ENCODE data around the gene FOXD1. TPM values are rescaled to one million over a fixed set of nuclear protein-coding genes. Genes with fewer than 3 reads are reported as not detected.

Gene FOXD1
- total and polyA plus RNA-seq, 2 of the 4 experiments (the other 2 are of a cell fraction): 3.2 to 23.1 TPM

DNA sequence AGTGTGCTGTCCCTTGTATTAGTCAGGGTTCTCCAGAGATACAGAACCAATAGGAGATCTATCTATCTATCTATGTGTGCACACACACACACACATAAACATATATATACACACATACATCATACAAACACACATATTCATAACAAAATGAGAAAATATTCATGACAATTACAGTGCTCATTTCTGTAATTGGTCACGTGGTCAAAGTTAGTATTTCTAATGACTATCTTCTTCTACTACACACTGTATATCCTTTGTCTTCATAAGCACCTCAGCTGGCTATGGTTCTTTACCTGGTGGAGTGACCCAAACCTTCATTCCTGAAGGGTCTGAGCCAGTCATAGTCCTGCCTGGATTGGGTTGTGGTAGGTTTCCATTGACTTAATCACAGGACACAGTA, 31.9 kb upstream of the FOXD1 start:
- H4K91ac ChIP-seq (ENCODE audit: insufficient read depth, low read depth, low read length): no peak overlapping the region
- H2AK5ac ChIP-seq (ENCODE audit: low read depth, low read length): no peak overlapping the region
- H3K4me1 ChIP-seq (ENCODE audit: control insufficient read depth, insufficient read depth, low read length): peaks cover 2% of the 10 kb centered on the region; the same call in 1 of the 2 replicates
- no TSS peak for BruUV-seq (replicated peaks)
- no peak overlapping the region for H4K5ac ChIP-seq (ENCODE audit: low read depth, low read length)
- H3K23ac ChIP-seq (ENCODE audit: low read depth, low read length): no peak overlapping the region
- DNase-seq: no peak
- H3K9ac ChIP-seq (ENCODE audit: low read depth, low read length): no peak overlapping the region
- no peak for TF ChIP-seq RFX5 (IDR thresholded peaks at IDR 0.05; ENCODE audit: low read depth, low read length)
- TF ChIP-seq, protein P1, sequence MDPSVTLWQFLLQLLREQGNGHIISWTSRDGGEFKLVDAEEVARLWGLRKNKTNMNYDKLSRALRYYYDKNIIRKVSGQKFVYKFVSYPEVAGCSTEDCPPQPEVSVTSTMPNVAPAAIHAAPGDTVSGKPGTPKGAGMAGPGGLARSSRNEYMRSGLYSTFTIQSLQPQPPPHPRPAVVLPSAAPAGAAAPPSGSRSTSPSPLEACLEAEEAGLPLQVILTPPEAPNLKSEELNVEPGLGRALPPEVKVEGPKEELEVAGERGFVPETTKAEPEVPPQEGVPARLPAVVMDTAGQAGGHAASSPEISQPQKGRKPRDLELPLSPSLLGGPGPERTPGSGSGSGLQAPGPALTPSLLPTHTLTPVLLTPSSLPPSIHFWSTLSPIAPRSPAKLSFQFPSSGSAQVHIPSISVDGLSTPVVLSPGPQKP (IDR thresholded peaks at IDR 0.05; ENCODE audit: borderline replicate concordance, low read depth, low read length): no peak
- TF ChIP-seq POLR2A (IDR thresholded peaks at IDR 0.05; ENCODE audit: low read depth, low read length): no peak
- no peak for TF ChIP-seq RAD21 (IDR thresholded peaks at IDR 0.05; ENCODE audit: low read length)
- no peak for TF ChIP-seq MAZ (IDR thresholded peaks at IDR 0.05; ENCODE audit: borderline replicate concordance, low read depth, low read length)
- TF ChIP-seq MXI1 (IDR thresholded peaks at IDR 0.05; ENCODE audit: borderline replicate concordance, low read depth, low read length): no peak
- no peak for TF ChIP-seq FOS (IDR thresholded peaks at IDR 0.05; ENCODE audit: low read depth, low read length)
- TF ChIP-seq, protein P2, sequence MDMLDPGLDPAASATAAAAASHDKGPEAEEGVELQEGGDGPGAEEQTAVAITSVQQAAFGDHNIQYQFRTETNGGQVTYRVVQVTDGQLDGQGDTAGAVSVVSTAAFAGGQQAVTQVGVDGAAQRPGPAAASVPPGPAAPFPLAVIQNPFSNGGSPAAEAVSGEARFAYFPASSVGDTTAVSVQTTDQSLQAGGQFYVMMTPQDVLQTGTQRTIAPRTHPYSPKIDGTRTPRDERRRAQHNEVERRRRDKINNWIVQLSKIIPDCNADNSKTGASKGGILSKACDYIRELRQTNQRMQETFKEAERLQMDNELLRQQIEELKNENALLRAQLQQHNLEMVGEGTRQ (IDR thresholded peaks at IDR 0.05; ENCODE audit: low read depth, low read length): no peak
- TF ChIP-seq SMC3 (IDR thresholded peaks at IDR 0.05; ENCODE audit: low read depth, low read length): no peak
- no peak for TF ChIP-seq MAFK (IDR thresholded peaks at IDR 0.05; ENCODE audit: low read depth, low read length)
- no peak for TF ChIP-seq CEBPB (IDR thresholded peaks at IDR 0.05; ENCODE audit: low read depth, low read length)
- TF ChIP-seq BHLHE40 (IDR thresholded peaks at IDR 0.05; ENCODE audit: low read depth, low read length): no peak
- TF ChIP-seq RCOR1 (IDR thresholded peaks at IDR 0.05; ENCODE audit: insufficient replicate concordance, low read length): no peak
- TF ChIP-seq, protein P3, sequence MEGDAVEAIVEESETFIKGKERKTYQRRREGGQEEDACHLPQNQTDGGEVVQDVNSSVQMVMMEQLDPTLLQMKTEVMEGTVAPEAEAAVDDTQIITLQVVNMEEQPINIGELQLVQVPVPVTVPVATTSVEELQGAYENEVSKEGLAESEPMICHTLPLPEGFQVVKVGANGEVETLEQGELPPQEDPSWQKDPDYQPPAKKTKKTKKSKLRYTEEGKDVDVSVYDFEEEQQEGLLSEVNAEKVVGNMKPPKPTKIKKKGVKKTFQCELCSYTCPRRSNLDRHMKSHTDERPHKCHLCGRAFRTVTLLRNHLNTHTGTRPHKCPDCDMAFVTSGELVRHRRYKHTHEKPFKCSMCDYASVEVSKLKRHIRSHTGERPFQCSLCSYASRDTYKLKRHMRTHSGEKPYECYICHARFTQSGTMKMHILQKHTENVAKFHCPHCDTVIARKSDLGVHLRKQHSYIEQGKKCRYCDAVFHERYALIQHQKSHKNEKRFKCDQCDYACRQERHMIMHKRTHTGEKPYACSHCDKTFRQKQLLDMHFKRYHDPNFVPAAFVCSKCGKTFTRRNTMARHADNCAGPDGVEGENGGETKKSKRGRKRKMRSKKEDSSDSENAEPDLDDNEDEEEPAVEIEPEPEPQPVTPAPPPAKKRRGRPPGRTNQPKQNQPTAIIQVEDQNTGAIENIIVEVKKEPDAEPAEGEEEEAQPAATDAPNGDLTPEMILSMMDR (conservative IDR thresholded peaks at IDR 0.05; ENCODE audit: low read depth, low read length): no peak
- TF ChIP-seq CHD1 (IDR thresholded peaks at IDR 0.05; ENCODE audit: low read depth, low read length): no peak
- TF ChIP-seq NFE2L2 (IDR thresholded peaks at IDR 0.05; ENCODE audit: low read depth, low read length): no peak
- H4K8ac ChIP-seq (ENCODE audit: low read depth in 2 of 2, low read length in 2 of 2): no peak overlapping the region
- no peaks in the 10 kb centered on the region for H3K79me1 ChIP-seq (ENCODE audit: low read depth in 1 of 2, low read length in 2 of 2)
- peaks cover 1% of the 10 kb centered on the region; the same call in 1 of the 2 replicates for H3K9me1 ChIP-seq (ENCODE audit: insufficient read depth, low read length)
- H2BK5ac ChIP-seq (ENCODE audit: low read depth, low read length, poor library complexity, severe bottlenecking): no peak overlapping the region
- no peak overlapping the region for H3K4ac ChIP-seq (ENCODE audit: low read depth, low read length)
- dilution Hi-C loops (cut with HindIII; ENCODE audit: low sequenced_read_pairs, unreplicated experiment) (no loop called here), in situ Hi-C loops (cut with MboI; ENCODE audit: low sequenced_read_pairs) (no loop called here), intact Hi-C loops (cut with micrococcal nuclease) (no loop called here)
- H3K27ac ChIP-seq (ENCODE audit: insufficient read depth, low read length): no peak overlapping the region
- no peak for ATAC-seq (ENCODE audit: low read depth)
- H2BK120ac ChIP-seq (ENCODE audit: low read depth, low read length): no peak overlapping the region
- H3K27me3 ChIP-seq (ENCODE audit: control insufficient read depth, insufficient read depth, low read length): peaks cover 10% of the 10 kb centered on the region
- no peak overlapping the region for H3K14ac ChIP-seq (replicated peaks; ENCODE audit: low read depth, low read length)
- POLR2A ChIA-PET (ENCODE audit: unreplicated experiment): no interaction called here
- no CpG with 5 or more reads among the region's 1 CpG for WGBS, 2 experiments (ENCODE audit: extremely low coverage in 2 of 2, insufficient read length in 1 of 2)
- no peak overlapping the region for H3K18ac ChIP-seq (ENCODE audit: low read depth, low read length)
- H3K36me3 ChIP-seq (ENCODE audit: control insufficient read depth, insufficient read depth, low read length): no peaks in the 10 kb centered on the region
- no peaks in the 10 kb centered on the region for H3K9me3 ChIP-seq (ENCODE audit: control insufficient read depth, insufficient read depth, low read length)
- H4K20me1 ChIP-seq (ENCODE audit: insufficient read depth, low read length): no peaks in the 10 kb centered on the region
- H3K56ac ChIP-seq (ENCODE audit: extremely low read depth, insufficient read depth, low read length): no peak overlapping the region
- no peak overlapping the region for H3K4me3 ChIP-seq (ENCODE audit: insufficient read depth, low read depth, low read length)
- CTCF ChIA-PET: no interaction called here
- no peak overlapping the region for H3K4me2 ChIP-seq (ENCODE audit: low read depth, low read length)
- no peak overlapping the region for H2AFZ ChIP-seq (replicated peaks; ENCODE audit: low read length, poor library complexity)
- H2AK9ac ChIP-seq (replicated peaks; ENCODE audit: low read depth, low read length, poor library complexity): no peak overlapping the region
- H2BK20ac ChIP-seq (ENCODE audit: low read depth, low read length): no peak overlapping the region
- no peak overlapping the region for H2BK15ac ChIP-seq (ENCODE audit: low read depth, low read length)

Data from IMR-90 (cell line).